Calu3 (cell line): ENCODE measurements around the gene BCAS1. TPM values are rescaled to one million over a fixed set of nuclear protein-coding genes. Genes with fewer than 3 reads are reported as not detected.

Source experiments
- BruUV-seq: library from RNA; stranded (reverse); fragments of 400-500 nt; replicated peaks from 2 replicates; lab custom pipeline; 2021; lab: Mats Ljungman, UMichigan
- CTCF ChIA-PET: fragments of 300-600 bp; sonication (Branson Sonifier 250); formaldehyde crosslinking; loops from one replicate; lab custom pipeline; 2022; ENCODE audit warnings: antibody characterized with exemption; lab: Charles Lee
- DNase-seq: peaks from one replicate; pipeline ENCODE4 v3.0.0; 2022
- H3K27ac Mint-ChIP-seq: one replicate; pipeline ENCODE4 v1.8.0; 2022; ENCODE audit warnings: mixed read lengths; ENCODE audit not compliant: unreplicated experiment
- H3K27me3 Mint-ChIP-seq: one replicate; pipeline ENCODE4 v1.8.0; 2022; ENCODE audit warnings: mixed read lengths; ENCODE audit not compliant: unreplicated experiment
- H3K36me3 Mint-ChIP-seq: one replicate; pipeline ENCODE4 v1.8.0; 2022; ENCODE audit warnings: mild to moderate bottlenecking, moderate library complexity, mixed read lengths; ENCODE audit not compliant: insufficient read depth, unreplicated experiment
- H3K4me1 Mint-ChIP-seq: one replicate; pipeline ENCODE4 v1.8.0; 2022; ENCODE audit warnings: mild to moderate bottlenecking, low read depth, mixed read lengths; ENCODE audit not compliant: unreplicated experiment
- H3K4me3 Mint-ChIP-seq: one replicate; pipeline ENCODE4 v1.8.0; 2022; ENCODE audit warnings: mild to moderate bottlenecking, low read depth, moderate library complexity, mixed read lengths; ENCODE audit not compliant: unreplicated experiment
- H3K9me3 Mint-ChIP-seq: one replicate; pipeline ENCODE4 v1.8.0; 2022; ENCODE audit warnings: low read depth, mixed read lengths; ENCODE audit not compliant: unreplicated experiment
- intact Hi-C: fragments of 100-400 bp; cut with micrococcal nuclease; formaldehyde crosslinking; loops from one replicate; pipeline ENCODE4 v1.10.0; 2022; ENCODE audit not compliant: unreplicated experiment
- total RNA-seq: library from RNA; stranded (reverse); gene quantifications from 2 replicates; pipeline ENCODE4 v1.2.3, GENCODE V29; 2022
- TF ChIP-seq, protein P1 (sequence below): fragments of 200-600 bp; IDR thresholded peaks from one replicate; pipeline ENCODE4 v1.8.0; 2022; ENCODE audit warnings: antibody characterized with exemption; ENCODE audit not compliant: unreplicated experiment

The BCAS1 gene
- total RNA-seq, 1 experiment from 2014 or later: 11.1 TPM

DNA sequence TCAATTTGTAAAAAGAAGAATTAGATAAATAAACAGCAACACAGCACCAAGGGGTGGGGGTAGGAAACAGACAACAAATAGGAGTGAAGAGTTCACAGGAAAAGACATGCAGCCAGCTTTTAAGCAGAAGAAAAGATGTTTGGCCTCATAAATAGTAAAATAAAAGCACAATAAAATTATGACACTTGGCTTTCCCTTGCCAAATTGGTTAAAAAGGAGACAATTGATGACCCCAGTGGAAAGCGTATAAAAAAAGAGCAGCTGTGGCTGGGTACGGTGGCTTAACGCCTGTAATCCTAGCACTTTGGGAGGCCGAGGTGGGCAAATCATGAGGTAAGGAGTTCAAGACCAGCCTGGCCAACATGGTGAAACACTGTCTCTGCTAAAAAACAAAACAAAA lies 29.1 kb downstream of the BCAS1 start:
- Mint-ChIP-seq H3K4me1 (no peaks in the 10 kb centered on the region), H3K9me3 (no peaks in the 10 kb centered on the region), H3K27me3 (peaks cover 37% of the 10 kb centered on the region), H3K27ac (no peak overlapping the region), H3K36me3 (no peaks in the 10 kb centered on the region), H3K4me3 (no peak overlapping the region)
- no TSS peak for BruUV-seq
- CTCF ChIA-PET: no interaction called here
- intact Hi-C loops: no loop called here
- TF ChIP-seq, protein P1, sequence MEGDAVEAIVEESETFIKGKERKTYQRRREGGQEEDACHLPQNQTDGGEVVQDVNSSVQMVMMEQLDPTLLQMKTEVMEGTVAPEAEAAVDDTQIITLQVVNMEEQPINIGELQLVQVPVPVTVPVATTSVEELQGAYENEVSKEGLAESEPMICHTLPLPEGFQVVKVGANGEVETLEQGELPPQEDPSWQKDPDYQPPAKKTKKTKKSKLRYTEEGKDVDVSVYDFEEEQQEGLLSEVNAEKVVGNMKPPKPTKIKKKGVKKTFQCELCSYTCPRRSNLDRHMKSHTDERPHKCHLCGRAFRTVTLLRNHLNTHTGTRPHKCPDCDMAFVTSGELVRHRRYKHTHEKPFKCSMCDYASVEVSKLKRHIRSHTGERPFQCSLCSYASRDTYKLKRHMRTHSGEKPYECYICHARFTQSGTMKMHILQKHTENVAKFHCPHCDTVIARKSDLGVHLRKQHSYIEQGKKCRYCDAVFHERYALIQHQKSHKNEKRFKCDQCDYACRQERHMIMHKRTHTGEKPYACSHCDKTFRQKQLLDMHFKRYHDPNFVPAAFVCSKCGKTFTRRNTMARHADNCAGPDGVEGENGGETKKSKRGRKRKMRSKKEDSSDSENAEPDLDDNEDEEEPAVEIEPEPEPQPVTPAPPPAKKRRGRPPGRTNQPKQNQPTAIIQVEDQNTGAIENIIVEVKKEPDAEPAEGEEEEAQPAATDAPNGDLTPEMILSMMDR: no peak
- DNase-seq: no peak

DNA sequence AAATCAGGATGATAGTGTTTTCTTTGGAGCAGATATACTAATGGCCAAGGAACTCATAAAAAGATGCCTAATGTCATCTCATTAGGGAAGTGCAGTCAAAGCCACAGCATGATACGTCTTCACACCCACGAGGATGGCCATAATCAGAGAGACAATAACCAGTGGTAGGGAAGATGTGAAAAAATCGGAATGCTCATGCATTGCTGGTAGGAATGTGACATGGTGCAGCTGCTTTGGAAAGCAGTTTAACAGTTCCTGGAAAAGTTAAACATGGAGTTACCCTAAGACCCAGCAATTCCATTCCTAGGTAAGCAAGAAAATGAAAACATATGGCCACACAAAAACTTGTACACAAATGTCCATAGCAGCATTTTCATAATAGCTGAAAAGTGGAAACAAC lies 29.9 kb downstream of the BCAS1 start:
- Mint-ChIP-seq H3K9me3 (no peaks in the 10 kb centered on the region), H3K27ac (no peak overlapping the region), H3K4me1 (no peaks in the 10 kb centered on the region), H3K27me3 (peaks cover 37% of the 10 kb centered on the region), H3K36me3 (no peaks in the 10 kb centered on the region), H3K4me3 (no peak overlapping the region)
- BruUV-seq: no TSS peak
- TF ChIP-seq, protein P1: no peak
- DNase-seq: no peak
- intact Hi-C loops: no loop called here
- CTCF ChIA-PET: no interaction called here

DNA sequence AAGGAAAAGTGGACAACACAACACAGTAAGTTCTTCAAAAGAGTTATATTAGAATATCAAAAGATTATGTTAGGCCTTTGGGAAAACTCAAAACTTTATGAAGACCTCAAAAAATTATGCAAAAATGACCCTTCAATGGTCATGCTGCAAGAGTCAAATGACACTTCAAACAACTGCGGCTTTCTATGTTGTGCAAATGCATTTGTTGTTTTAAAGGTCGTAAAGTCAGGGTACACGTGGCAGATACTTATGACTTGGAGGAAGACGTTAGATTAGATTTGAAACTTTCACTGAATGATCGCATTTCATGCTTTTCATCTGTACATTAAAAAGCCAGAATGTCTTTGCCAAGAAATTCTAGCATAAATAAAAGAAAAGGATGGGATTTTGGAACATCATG lies 31.4 kb downstream of the BCAS1 start:
- no TSS peak for BruUV-seq

DNA sequence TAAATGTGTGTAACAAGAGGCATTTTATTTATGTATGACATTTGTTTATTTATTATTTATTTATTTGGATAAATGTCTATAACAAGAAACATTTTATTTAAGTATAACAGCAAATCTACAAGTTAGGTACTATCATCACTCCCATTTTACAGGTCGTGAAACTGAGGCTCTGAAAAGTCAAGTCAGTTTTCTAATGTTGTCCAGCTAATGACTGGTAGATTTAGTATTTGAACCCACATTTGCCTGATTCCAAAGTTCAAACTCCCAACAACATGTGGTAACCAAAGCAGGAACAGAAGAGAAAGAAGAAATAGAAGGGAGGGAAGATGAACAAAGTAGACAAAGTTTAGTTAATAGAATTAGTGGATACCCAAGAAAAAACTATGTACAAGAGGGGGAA lies 32.9 kb downstream of the BCAS1 start:
- intact Hi-C loops: no loop called here
- Mint-ChIP-seq H3K4me1 (no peaks in the 10 kb centered on the region), H3K27ac (no peak overlapping the region), H3K36me3 (no peaks in the 10 kb centered on the region), H3K9me3 (no peaks in the 10 kb centered on the region), H3K4me3 (no peak overlapping the region), H3K27me3 (peaks cover 52% of the 10 kb centered on the region)
- CTCF ChIA-PET: no interaction called here
- DNase-seq: no peak
- TF ChIP-seq, protein P1: no peak
- no TSS peak for BruUV-seq

More for the DNA sequence above, 31.4 kb downstream of the BCAS1 start:
- Mint-ChIP-seq H3K4me1 (no peaks in the 10 kb centered on the region), H3K27ac (no peak overlapping the region), H3K36me3 (no peaks in the 10 kb centered on the region), H3K4me3 (no peak overlapping the region), H3K27me3 (peaks cover 38% of the 10 kb centered on the region), H3K9me3 (no peaks in the 10 kb centered on the region)
- DNase-seq: no peak
- TF ChIP-seq, protein P1: no peak
- intact Hi-C loops: no loop called here
- CTCF ChIA-PET: no interaction called here
